Measurements from ENCODE around the gene CCDC85C.

The CCDC85C gene

DNA sequence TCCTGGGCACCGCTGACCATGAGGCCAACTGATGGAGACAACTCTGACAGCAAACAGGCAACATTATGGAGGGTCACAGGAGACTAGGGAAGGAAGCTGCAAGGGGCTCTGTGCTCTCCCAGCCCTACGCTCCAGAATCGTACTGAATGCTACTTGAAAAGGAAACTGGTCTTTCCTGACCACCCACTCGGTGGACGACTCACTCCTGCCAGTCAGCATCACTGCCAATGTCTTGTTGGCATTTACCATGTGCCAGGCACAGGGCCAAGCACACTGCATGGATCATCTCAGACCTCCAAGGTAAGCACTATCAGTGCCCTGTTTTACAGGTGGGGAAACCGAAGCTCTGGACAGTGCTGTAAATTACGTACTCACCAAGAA, 38.0 kb downstream of the CCDC85C start:
- H3K4me3 ChIP-seq = no peak overlapping the region
- TF ChIP-seq EZH2 (IDR thresholded peaks at IDR 0.05) (no peak), FOXP2 (optimal IDR thresholded peaks at IDR 0.05; ENCODE audit: control extremely low read depth, extremely low read length, insufficient read depth) (no peak), POLR2AphosphoS5 (IDR thresholded peaks at IDR 0.05; ENCODE audit: borderline replicate concordance, low read depth, low read length) (no peak)
- DNase-seq (ENCODE audit: low read depth, low spot score) = no peak

DNA sequence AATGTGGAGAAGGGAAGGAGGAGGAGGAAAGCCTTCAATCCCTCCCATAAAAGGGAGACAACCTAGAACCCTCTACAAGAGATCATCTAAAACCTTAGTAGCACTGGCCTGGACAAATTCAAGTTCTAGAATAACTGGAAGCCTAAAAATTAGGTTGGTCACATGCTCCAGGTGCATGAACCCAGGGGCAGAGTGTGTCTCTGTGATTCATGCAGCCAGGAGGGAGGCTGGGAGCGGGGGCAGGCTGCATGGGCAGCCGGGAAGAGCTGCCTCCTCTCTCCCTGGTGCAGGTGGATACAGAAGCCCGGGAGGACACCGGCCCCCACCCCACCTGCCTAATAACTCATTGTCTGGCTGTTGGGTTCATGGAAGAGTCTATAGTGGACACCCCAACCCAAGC, 38.6 kb downstream of the CCDC85C start:
- Histone ChIP-seq H3K4me3 (no peak overlapping the region), H3K36me3 (ENCODE audit: insufficient read depth, low read length) (no peaks in the 10 kb centered on the region), H3K27ac (no peak overlapping the region), H3K9me3 (ENCODE audit: low read depth, low read length) (no peaks in the 10 kb centered on the region), H3K9ac (ENCODE audit: insufficient read length) (no peak overlapping the region)
- TF ChIP-seq POLR2AphosphoS5 (IDR thresholded peaks at IDR 0.05; ENCODE audit: borderline replicate concordance, low read depth, low read length) (no peak), FOXP2 (optimal IDR thresholded peaks at IDR 0.05; ENCODE audit: control extremely low read depth, extremely low read length, insufficient read depth) (no peak), EZH2 (IDR thresholded peaks at IDR 0.05) (no peak)
- DNase-seq (ENCODE audit: low read depth, low spot score) = no peak

More for the DNA sequence above, 38.0 kb downstream of the CCDC85C start:
- H3K9me3 ChIP-seq (ENCODE audit: low read depth, low read length) = no peaks in the 10 kb centered on the region
- H3K36me3 ChIP-seq (ENCODE audit: insufficient read depth, low read length) = no peaks in the 10 kb centered on the region
- H3K27ac ChIP-seq = no peak overlapping the region
- H3K9ac ChIP-seq (ENCODE audit: insufficient read length) = no peak overlapping the region

- TF ChIP-seq POLR2AphosphoS5 (IDR thresholded peaks at IDR 0.05; ENCODE audit: borderline replicate concordance, low read depth, low read length) (no peak), FOXP2 (optimal IDR thresholded peaks at IDR 0.05; ENCODE audit: control extremely low read depth, extremely low read length, insufficient read depth) (no peak), EZH2 (IDR thresholded peaks at IDR 0.05) (no peak)
- no peak overlapping the region for H3K4me3 ChIP-seq
- H3K9me3 ChIP-seq (ENCODE audit: low read depth, low read length) = no peaks in the 10 kb centered on the region
- H3K36me3 ChIP-seq (ENCODE audit: insufficient read depth, low read length) = no peaks in the 10 kb centered on the region
- DNase-seq (ENCODE audit: low read depth, low spot score) = no peak
- H3K27ac ChIP-seq = no peak overlapping the region
- H3K9ac ChIP-seq (ENCODE audit: insufficient read length) = no peak overlapping the region
Measured at GRCh38 chr14:99564926-99565259, 39.1 kb downstream of the CCDC85C start.

GRCh38 chr14:99564256-99564925, 39.6 kb downstream of the CCDC85C start:
- no peaks in the 10 kb centered on the region for H3K9me3 ChIP-seq (ENCODE audit: low read depth, low read length)
- no peak for DNase-seq (ENCODE audit: low read depth, low spot score)
- no peak overlapping the region for H3K9ac ChIP-seq (ENCODE audit: insufficient read length)
- no peaks in the 10 kb centered on the region for H3K36me3 ChIP-seq (ENCODE audit: insufficient read depth, low read length)
- no peak for TF ChIP-seq POLR2AphosphoS5 (IDR thresholded peaks at IDR 0.05; ENCODE audit: borderline replicate concordance, low read depth, low read length)
- no peak for TF ChIP-seq EZH2 (IDR thresholded peaks at IDR 0.05)
- no peak overlapping the region for H3K4me3 ChIP-seq
- no peak overlapping the region for H3K27ac ChIP-seq

DNA sequence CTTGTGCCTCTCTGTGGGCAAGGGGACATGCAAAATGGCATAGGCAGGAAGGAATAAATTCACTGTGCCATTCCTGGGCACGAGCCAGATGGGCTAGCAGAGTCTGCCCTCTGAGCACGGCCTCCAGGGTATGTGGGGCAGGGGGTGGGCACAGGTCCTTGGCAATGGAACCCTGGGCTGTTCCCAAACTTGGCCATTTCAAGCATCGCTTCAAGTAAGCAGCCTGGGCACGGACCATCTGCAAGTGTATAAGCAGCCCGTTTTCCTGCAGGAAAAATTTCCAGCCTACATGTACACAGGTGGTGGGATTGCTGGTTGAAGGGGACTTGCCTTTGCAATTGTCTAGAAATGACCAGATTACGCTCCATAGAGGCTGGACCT, 40.3 kb downstream of the CCDC85C start:
- DNase-seq (ENCODE audit: low read depth, low spot score) = no peak
- Histone ChIP-seq H3K36me3 (ENCODE audit: insufficient read depth, low read length) (no peaks in the 10 kb centered on the region), H3K4me3 (no peak overlapping the region), H3K9ac (ENCODE audit: insufficient read length) (no peak overlapping the region), H3K9me3 (ENCODE audit: low read depth, low read length) (no peaks in the 10 kb centered on the region), H3K27ac (no peak overlapping the region)
- no peak for TF ChIP-seq FOXP2 (optimal IDR thresholded peaks at IDR 0.05; ENCODE audit: control extremely low read depth, extremely low read length, insufficient read depth)
- TF ChIP-seq EZH2 (IDR thresholded peaks at IDR 0.05) = no peak
- no peak for TF ChIP-seq POLR2AphosphoS5 (IDR thresholded peaks at IDR 0.05; ENCODE audit: borderline replicate concordance, low read depth, low read length)

DNA sequence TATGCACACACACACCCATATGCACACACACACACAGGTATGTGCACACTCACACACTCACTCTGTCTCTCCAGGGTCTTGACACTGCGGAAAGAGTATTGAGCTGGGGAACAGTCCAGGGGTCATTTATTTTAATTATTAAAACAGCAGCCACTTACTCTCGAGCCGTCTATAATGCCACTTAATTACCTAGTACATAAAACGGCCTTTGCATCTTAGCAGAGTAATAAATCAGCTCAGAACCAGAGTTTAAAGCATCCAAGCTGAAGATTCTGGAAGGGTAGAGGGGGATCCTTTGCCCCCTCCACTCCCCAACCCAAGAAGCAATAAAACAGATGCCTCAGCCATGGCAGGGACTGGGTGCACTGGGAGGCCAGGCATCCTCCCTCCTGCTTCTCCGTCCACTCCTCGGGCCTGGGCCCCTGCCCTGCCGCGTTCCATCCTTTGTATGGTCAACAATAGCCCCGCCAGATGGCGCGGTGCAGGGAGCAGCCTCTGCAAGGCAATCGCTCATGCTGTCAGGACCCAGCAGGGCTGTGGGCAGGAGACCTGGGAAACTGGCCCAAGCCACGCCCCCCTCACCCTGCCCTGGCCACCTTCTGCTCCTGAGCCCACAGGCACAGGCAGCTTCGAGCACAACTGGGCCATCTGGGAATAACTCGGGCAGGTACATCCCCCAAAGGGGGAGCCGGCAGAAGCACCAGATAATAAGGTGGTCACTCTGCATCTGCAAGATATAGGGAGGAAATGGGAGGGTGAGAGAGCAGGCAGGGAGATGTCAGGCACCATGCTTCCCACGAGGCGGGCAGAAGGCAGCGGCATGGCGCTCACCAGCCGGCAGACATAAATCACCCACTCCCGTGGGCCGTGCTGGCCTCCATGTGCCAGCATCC, 40.9 kb downstream of the CCDC85C start:
- DNase-seq (ENCODE audit: low read depth, low spot score) = no peak
- Histone ChIP-seq H3K36me3 (ENCODE audit: insufficient read depth, low read length) (no peaks in the 10 kb centered on the region), H3K9ac (ENCODE audit: insufficient read length) (no peak overlapping the region), H3K4me3 (no peak overlapping the region), H3K27ac (no peak overlapping the region), H3K9me3 (ENCODE audit: low read depth, low read length) (no peaks in the 10 kb centered on the region)
- TF ChIP-seq EZH2 (IDR thresholded peaks at IDR 0.05) (no peak), FOXP2 (optimal IDR thresholded peaks at IDR 0.05; ENCODE audit: control extremely low read depth, extremely low read length, insufficient read depth) (no peak), POLR2AphosphoS5 (IDR thresholded peaks at IDR 0.05; ENCODE audit: borderline replicate concordance, low read depth, low read length) (no peak)

GRCh38 chr14:99561864-99562263, 42.1 kb downstream of the CCDC85C start:
- Histone ChIP-seq H3K36me3 (ENCODE audit: insufficient read depth, low read length) (no peaks in the 10 kb centered on the region), H3K9me3 (ENCODE audit: low read depth, low read length) (no peaks in the 10 kb centered on the region), H3K27ac (no peak overlapping the region), H3K9ac (ENCODE audit: insufficient read length) (no peak overlapping the region), H3K4me3 (peak overlapping the region; percentile 55)
- no peak for DNase-seq (ENCODE audit: low read depth, low spot score)
- no peak for TF ChIP-seq FOXP2 (optimal IDR thresholded peaks at IDR 0.05; ENCODE audit: control extremely low read depth, extremely low read length, insufficient read depth)
- no peak for TF ChIP-seq POLR2AphosphoS5 (IDR thresholded peaks at IDR 0.05; ENCODE audit: borderline replicate concordance, low read depth, low read length)
- TF ChIP-seq EZH2 (IDR thresholded peaks at IDR 0.05) = no peak

DNA sequence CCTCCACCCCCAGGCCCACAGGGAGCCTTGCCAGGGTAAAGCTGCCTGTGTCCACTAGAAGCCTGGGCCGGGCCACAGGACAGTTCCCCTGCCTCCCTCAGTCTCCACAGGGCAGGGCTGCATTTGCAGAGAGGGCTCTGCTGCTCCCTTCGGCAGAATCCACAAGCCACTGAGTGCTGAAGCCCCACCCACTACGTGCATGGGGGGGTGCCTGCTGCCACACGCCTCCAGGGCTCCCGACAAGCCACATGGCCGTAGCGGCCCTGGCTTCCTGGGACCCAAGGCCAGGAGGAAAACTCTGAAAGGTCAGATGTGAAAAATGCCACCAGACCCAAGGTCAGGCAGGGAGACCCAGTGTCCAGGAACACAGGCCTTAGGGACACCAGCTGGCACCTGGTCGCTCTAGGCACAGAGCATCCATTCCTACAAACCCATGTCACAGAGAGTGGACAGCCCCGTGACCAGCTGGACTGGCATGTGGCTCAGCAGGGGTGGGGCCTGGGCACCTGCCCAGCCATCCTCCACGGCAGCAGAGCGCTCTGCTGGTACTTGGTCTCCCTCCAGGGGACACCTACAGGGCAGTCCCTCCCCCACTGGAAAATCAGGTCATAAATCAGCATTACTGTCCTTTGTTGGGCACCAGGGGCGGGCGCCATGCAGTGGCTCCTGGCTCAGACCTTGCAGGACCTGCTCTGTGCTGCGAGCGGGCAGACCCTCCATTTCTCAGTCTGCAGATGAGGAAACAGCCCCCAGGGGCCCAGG, 42.9 kb downstream of the CCDC85C start:
- Histone ChIP-seq H3K36me3 (ENCODE audit: insufficient read depth, low read length) (no peaks in the 10 kb centered on the region), H3K27ac (no peak overlapping the region), H3K4me3 (peak overlapping the region; percentile 55), H3K9ac (ENCODE audit: insufficient read length) (no peak overlapping the region), H3K9me3 (ENCODE audit: low read depth, low read length) (no peaks in the 10 kb centered on the region)
- TF ChIP-seq POLR2AphosphoS5 (IDR thresholded peaks at IDR 0.05; ENCODE audit: borderline replicate concordance, low read depth, low read length) = no peak
- TF ChIP-seq EZH2 (IDR thresholded peaks at IDR 0.05) = no peak
- TF ChIP-seq FOXP2 (optimal IDR thresholded peaks at IDR 0.05; ENCODE audit: control extremely low read depth, extremely low read length, insufficient read depth) = no peak
- DNase-seq (ENCODE audit: low read depth, low spot score) = no peak

All from SK-N-MC (cell line).